ENCODE results near the gene CCDC200.
A peak's percentile ranks its signal among the peaks of the same experiment; 100 is the strongest.
"Not testable (repeated sequence)": the region's sequence is repeated elsewhere in the genome, so short reads cannot be mapped to it uniquely, and the experiment has no call there.

Gene CCDC200

GRCh38 chr17:43211480-43212402 is 16.7 kb downstream of the CCDC200 start, which contains the start of gene TMEM106A:
Gene TMEM106A (plus strand): TSS chr17:43211875. CDS start chr17:43213042, 1,167 bp downstream.
- peak within 1 kb of the TSS; percentile 83 for H3K27ac ChIP-seq

GRCh38 chr17:43211123-43211479 is 17.3 kb downstream of the CCDC200 start:
- DNase-seq (ENCODE audit: low spot score) = no peak
- no peak for TF ChIP-seq CTCF (conservative IDR thresholded peaks at IDR 0.05; ENCODE audit: low read depth)
- CTCF ChIA-PET = no interaction called here
- peak overlapping the region; percentile 83 for H3K27ac ChIP-seq
- POLR2A ChIA-PET (ENCODE audit: low non-redundant PET) = no interaction called here

More at GRCh38 chr17:43211480-43212402, 16.7 kb downstream of the CCDC200 start, which contains the start of gene TMEM106A:
- DNase-seq (ENCODE audit: low spot score) = peak; percentile 95
- TF ChIP-seq CTCF (conservative IDR thresholded peaks at IDR 0.05; ENCODE audit: low read depth) = peak; percentile 16; the same call in 1 of the 2 replicates
- ChIA-PET CTCF (no interaction called here), POLR2A (ENCODE audit: low non-redundant PET) (interaction anchor here (0.7 kb wide), 1 partner anchor 30 kb away, joined by 3 read pairs; no protein-coding TSS in a partner anchor)

- H3K27ac ChIP-seq = no peak overlapping the region
- ChIA-PET CTCF (no interaction called here), POLR2A (ENCODE audit: low non-redundant PET) (no interaction called here)
These were observed 17.8 kb downstream of the CCDC200 start for GRCh38 chr17:43210576-43210975.

GRCh38 chr17:43203013-43203412 is 25.4 kb downstream of the CCDC200 start:
- POLR2A ChIA-PET (ENCODE audit: low non-redundant PET) = not testable (repeated sequence)
- CTCF ChIA-PET = interaction anchor here (0.6 kb wide), 1 partner anchor 620 kb away, joined by 4 read pairs; no protein-coding TSS in a partner anchor

More at GRCh38 chr17:43210576-43210975, 17.8 kb downstream of the CCDC200 start:
- no peak for DNase-seq (ENCODE audit: low spot score)
- no peak for TF ChIP-seq CTCF (conservative IDR thresholded peaks at IDR 0.05; ENCODE audit: low read depth)

GRCh38 chr17:43200127-43200526 is 28.3 kb downstream of the CCDC200 start:
- H3K27ac ChIP-seq = no peak overlapping the region
- POLR2A ChIA-PET (ENCODE audit: low non-redundant PET) = no interaction called here
- DNase-seq (ENCODE audit: low spot score) = no peak
- CTCF ChIA-PET = interaction anchor here (0.5 to 0.6 kb wide), 2 partner anchors 111 to 241 kb away, joined by 3 to 4 read pairs; no protein-coding TSS in a partner anchor
- no peak for TF ChIP-seq CTCF (conservative IDR thresholded peaks at IDR 0.05; ENCODE audit: low read depth)

More at GRCh38 chr17:43203013-43203412, 25.4 kb downstream of the CCDC200 start:
- DNase-seq (ENCODE audit: low spot score); H3K27ac ChIP-seq: not testable (repeated sequence)

- ChIA-PET CTCF (interaction anchor here (0.5 to 0.6 kb wide), 2 partner anchors 110 to 241 kb away, joined by 3 to 4 read pairs; no protein-coding TSS in a partner anchor), POLR2A (ENCODE audit: low non-redundant PET) (no interaction called here)
- no peak overlapping the region for H3K27ac ChIP-seq
- no peak for TF ChIP-seq CTCF (conservative IDR thresholded peaks at IDR 0.05; ENCODE audit: low read depth)
- no peak for DNase-seq (ENCODE audit: low spot score)
These were observed 28.8 kb downstream of the CCDC200 start for GRCh38 chr17:43199633-43200032.

GRCh38 chr17:43193251-43193650 is 35.2 kb downstream of the CCDC200 start:
- no peak for TF ChIP-seq CTCF (conservative IDR thresholded peaks at IDR 0.05; ENCODE audit: low read depth)
- no peak for DNase-seq (ENCODE audit: low spot score)
- H3K27ac ChIP-seq = no peak overlapping the region
- CTCF ChIA-PET = no interaction called here
- POLR2A ChIA-PET (ENCODE audit: low non-redundant PET) = no interaction called here

GRCh38 chr17:43186656-43187055 is 41.8 kb downstream of the CCDC200 start:
- POLR2A ChIA-PET (ENCODE audit: low non-redundant PET); H3K27ac ChIP-seq; DNase-seq (ENCODE audit: low spot score); CTCF ChIA-PET: not testable (repeated sequence)

All from RWPE1 (cell line).